ENCODE data around the gene ZNF254.

Gene ZNF254

DNA sequence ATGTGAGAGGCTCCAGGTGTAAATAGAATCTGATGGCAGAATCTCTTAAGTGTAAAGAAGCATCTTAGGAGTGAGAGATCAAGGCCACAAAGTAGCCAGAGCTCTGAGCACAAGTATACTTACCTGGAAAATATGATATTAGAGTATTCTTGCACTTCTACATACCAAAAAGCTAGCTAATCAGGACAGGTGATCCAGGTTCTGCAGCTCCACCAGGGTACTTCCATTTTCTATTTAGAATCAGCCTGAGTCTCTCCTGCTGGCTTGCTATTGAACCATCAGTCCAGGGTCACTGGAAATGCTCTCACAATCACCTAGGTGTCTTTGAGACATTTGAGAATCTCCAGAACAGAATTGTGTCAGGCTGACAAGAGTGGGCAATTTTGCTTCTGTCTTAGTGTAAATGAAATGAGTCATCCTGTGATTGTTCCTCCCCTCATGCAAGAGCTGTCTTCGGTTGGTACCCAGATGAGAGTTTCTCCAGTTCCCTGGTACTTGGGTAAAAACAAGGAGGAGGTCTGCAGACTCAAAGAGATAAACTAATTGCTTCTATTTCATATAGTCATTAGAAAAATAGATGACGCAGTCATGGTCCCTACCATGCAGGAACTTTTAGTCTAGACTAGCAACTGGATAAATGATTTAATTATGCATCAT, 14.6 kb downstream of the ZNF254 start:
- H3K4me3 ChIP-seq (ENCODE audit: low read depth, low read length): no peak overlapping the region
- TF ChIP-seq MYC (IDR thresholded peaks at IDR 0.05; ENCODE audit: low read depth, low read length) (no peak), POLR2A (IDR thresholded peaks at IDR 0.05; ENCODE audit: extremely low read depth, insufficient read length) (no peak)
- TF ChIP-seq, protein P1, sequence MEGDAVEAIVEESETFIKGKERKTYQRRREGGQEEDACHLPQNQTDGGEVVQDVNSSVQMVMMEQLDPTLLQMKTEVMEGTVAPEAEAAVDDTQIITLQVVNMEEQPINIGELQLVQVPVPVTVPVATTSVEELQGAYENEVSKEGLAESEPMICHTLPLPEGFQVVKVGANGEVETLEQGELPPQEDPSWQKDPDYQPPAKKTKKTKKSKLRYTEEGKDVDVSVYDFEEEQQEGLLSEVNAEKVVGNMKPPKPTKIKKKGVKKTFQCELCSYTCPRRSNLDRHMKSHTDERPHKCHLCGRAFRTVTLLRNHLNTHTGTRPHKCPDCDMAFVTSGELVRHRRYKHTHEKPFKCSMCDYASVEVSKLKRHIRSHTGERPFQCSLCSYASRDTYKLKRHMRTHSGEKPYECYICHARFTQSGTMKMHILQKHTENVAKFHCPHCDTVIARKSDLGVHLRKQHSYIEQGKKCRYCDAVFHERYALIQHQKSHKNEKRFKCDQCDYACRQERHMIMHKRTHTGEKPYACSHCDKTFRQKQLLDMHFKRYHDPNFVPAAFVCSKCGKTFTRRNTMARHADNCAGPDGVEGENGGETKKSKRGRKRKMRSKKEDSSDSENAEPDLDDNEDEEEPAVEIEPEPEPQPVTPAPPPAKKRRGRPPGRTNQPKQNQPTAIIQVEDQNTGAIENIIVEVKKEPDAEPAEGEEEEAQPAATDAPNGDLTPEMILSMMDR (IDR thresholded peaks at IDR 0.05; ENCODE audit: low read depth, low read length): no peak
- TF ChIP-seq, protein P2, sequence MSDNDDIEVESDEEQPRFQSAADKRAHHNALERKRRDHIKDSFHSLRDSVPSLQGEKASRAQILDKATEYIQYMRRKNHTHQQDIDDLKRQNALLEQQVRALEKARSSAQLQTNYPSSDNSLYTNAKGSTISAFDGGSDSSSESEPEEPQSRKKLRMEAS (IDR thresholded peaks at IDR 0.05; ENCODE audit: low read depth, low read length): no peak
- no peak for DNase-seq (ENCODE audit: low read depth)

DNA sequence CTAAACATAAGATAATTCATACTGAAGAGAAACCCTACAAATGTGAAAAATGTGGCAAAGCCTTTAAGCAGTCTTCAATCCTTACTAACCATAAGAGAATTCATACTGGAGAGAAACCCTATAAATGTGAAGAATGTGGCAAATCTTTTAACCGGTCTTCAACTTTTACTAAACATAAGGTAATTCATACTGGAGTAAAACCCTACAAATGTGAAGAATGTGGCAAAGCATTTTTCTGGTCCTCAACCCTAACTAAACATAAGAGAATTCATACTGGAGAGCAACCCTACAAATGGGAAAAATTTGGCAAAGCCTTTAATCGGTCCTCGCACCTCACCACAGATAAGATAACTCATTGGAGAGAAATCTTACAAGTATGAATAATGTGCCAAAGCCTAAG, 40.6 kb downstream of the ZNF254 start:
- DNase-seq (ENCODE audit: low read depth): no peak
- TF ChIP-seq, protein P1 (IDR thresholded peaks at IDR 0.05; ENCODE audit: low read depth, low read length): no peak
- TF ChIP-seq MYC (IDR thresholded peaks at IDR 0.05; ENCODE audit: low read depth, low read length): no peak
- TF ChIP-seq, protein P2 (IDR thresholded peaks at IDR 0.05; ENCODE audit: low read depth, low read length): no peak
- no peak for TF ChIP-seq POLR2A (IDR thresholded peaks at IDR 0.05; ENCODE audit: extremely low read depth, insufficient read length)
- H3K4me3 ChIP-seq (ENCODE audit: low read depth, low read length): no peak overlapping the region

DNA sequence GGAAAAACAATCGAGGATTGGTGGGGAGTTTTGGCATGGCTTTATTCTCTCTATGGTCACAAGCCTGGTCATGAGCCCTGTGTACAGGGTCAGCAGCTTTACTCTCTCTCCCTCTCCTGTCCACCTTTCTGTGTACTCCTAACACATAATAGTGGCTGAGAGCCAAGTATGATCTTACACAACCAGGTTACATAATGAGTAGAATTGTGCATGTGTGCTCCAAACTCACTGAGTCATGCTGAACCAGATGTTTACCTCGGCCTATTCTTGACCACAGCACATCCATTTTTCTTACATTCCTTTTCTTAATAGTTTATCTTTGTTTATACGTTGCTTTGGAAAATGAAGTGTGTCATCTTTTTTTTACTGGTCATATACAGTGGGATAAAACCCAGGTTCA, 53.1 kb downstream of the ZNF254 start:
- H3K4me3 ChIP-seq (ENCODE audit: low read depth, low read length): no peak overlapping the region
- DNase-seq (ENCODE audit: low read depth): peak; percentile 71
- TF ChIP-seq, protein P2 (IDR thresholded peaks at IDR 0.05; ENCODE audit: low read depth, low read length): no peak
- TF ChIP-seq POLR2A (IDR thresholded peaks at IDR 0.05; ENCODE audit: extremely low read depth, insufficient read length) (no peak), MYC (IDR thresholded peaks at IDR 0.05; ENCODE audit: low read depth, low read length) (no peak)
- TF ChIP-seq, protein P1 (IDR thresholded peaks at IDR 0.05; ENCODE audit: low read depth, low read length): no peak

DNA sequence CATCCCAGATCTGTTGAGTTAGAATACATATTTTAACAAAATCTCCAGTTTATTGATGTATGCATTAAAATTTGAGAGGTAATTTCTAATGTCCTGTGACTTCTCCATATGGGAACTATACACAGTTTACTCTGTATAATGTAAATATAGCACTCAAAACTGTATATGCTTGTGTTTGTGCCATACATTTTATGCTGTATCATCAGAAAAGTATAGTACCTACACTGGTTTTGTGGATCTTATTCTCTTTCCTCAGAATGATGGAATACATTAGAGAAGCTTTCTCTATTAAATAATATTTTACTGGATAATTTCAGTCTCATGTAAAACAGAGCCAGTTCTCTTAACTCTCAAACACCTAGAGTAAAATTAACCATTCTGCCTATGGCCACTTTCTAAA, 53.6 kb downstream of the ZNF254 start:
- no peak for DNase-seq (ENCODE audit: low read depth)
- TF ChIP-seq MYC (IDR thresholded peaks at IDR 0.05; ENCODE audit: low read depth, low read length) (no peak), POLR2A (IDR thresholded peaks at IDR 0.05; ENCODE audit: extremely low read depth, insufficient read length) (no peak)
- TF ChIP-seq, protein P1 (IDR thresholded peaks at IDR 0.05; ENCODE audit: low read depth, low read length): no peak
- TF ChIP-seq, protein P2 (IDR thresholded peaks at IDR 0.05; ENCODE audit: low read depth, low read length): no peak
- no peak overlapping the region for H3K4me3 ChIP-seq (ENCODE audit: low read depth, low read length)

DNA sequence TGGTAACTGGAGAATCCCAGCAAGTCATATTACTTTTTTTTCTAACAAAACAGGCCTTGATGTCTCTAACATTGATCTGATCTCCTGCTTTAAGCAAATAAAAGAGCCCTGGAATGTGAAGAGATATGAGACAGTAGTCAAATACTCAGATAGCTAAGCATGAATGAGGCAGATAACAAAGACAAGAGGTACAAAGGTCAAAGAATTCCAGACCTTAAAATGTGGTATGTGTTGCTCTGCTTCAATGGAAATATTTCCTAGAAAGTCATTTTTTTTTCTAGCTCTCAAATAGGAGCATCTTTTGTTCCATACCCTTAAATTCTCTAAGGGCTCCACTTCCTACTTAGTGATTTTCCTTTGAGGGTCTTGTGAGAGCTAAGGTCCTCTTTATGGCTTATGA, 54.6 kb downstream of the ZNF254 start:
- H3K4me3 ChIP-seq (ENCODE audit: low read depth, low read length): no peak overlapping the region
- no peak for DNase-seq (ENCODE audit: low read depth)
- TF ChIP-seq, protein P1 (IDR thresholded peaks at IDR 0.05; ENCODE audit: low read depth, low read length): no peak
- TF ChIP-seq MYC (IDR thresholded peaks at IDR 0.05; ENCODE audit: low read depth, low read length) (no peak), POLR2A (IDR thresholded peaks at IDR 0.05; ENCODE audit: extremely low read depth, insufficient read length) (no peak)
- TF ChIP-seq, protein P2 (IDR thresholded peaks at IDR 0.05; ENCODE audit: low read depth, low read length): no peak

Data from NB4 (cell line).